H1 (cell line): ENCODE results near the gene ENO2. TPM values are rescaled to one million over a fixed set of nuclear protein-coding genes. Genes with fewer than 3 reads are reported as not detected.

Experiments
- CTCF ChIA-PET: fragments of 300-600 bp; sonication (Branson Sonifier 250); formaldehyde crosslinking; loops from one replicate; lab custom pipeline; 2021; ENCODE audit not compliant: partially characterized antibody; lab: Charles Lee
- POLR2A ChIA-PET: fragments of 300-600 bp; sonication (Branson Sonifier 250); formaldehyde crosslinking; loops from one replicate; lab custom pipeline; 2021; ENCODE audit warnings: inconsistent platforms; ENCODE audit not compliant: partially characterized antibody; lab: Charles Lee
- DNase-seq, 2 experiments: peaks; one replicate each; pipeline versions ENCODE4 v3.0.0 to v3.0.0-alpha.2; 2010 to 2022; ENCODE audit warnings: low spot score in 2 of 2, low read depth in 1 of 2, mixed read lengths in 1 of 2
- FAIRE-seq: peaks from 2 replicates; lab custom pipeline; 2011; peaks lifted over from hg19 to GRCh38; lab: Jason Lieb, UNC
- H2AFZ ChIP-seq: 2 replicates; pipeline ENCODE4 v1.8.1; 2012; ENCODE audit warnings: low read length, inconsistent platforms
- H2AK5ac ChIP-seq: 2 replicates; pipeline ENCODE4 v1.6.1; 2013; ENCODE audit warnings: low read depth, low read length
- H2BK120ac ChIP-seq: replicated peaks from 2 replicates; pipeline ENCODE3; 2013; ENCODE audit warnings: low read depth, low read length, inconsistent platforms
- H2BK12ac ChIP-seq: 2 replicates; pipeline ENCODE4 v1.6.1; 2013; ENCODE audit warnings: low read depth, low read length
- H2BK15ac ChIP-seq: 2 replicates; pipeline ENCODE4 v1.6.1; 2013; ENCODE audit warnings: low read length
- H2BK20ac ChIP-seq: 2 replicates; pipeline ENCODE4 v1.6.1; 2013; ENCODE audit warnings: low read length
- H2BK5ac ChIP-seq: 2 replicates; pipeline ENCODE4 v1.6.1; 2013; ENCODE audit warnings: low read depth, low read length
- H3K14ac ChIP-seq: 2 replicates; pipeline ENCODE4 v1.6.1; 2013; ENCODE audit warnings: inconsistent platforms; ENCODE audit not compliant: insufficient read length
- H3K18ac ChIP-seq: 2 replicates; pipeline ENCODE4 v1.6.1; 2013; ENCODE audit warnings: low read length; ENCODE audit errors: extremely low read depth
- H3K23ac ChIP-seq: 2 replicates; pipeline ENCODE4 v1.6.1; 2013; ENCODE audit warnings: inconsistent platforms; ENCODE audit not compliant: insufficient read length
- H3K23me2 ChIP-seq: 2 replicates; pipeline ENCODE4 v1.6.1; 2013; ENCODE audit warnings: low read depth, low read length
- H3K27ac ChIP-seq: 2 replicates; pipeline ENCODE4 v1.6.1; 2011; ENCODE audit warnings: low read depth, low read length, inconsistent platforms
- H3K27me3 ChIP-seq, 4 experiments: replicated peaks in 1 of 4; 1 replicate in 1 of 4; 2 replicates in 3 of 4; pipeline versions ENCODE4 v1.6.1 to v1.8.1; 2011 to 2013; ENCODE audit warnings: low read length in 3 of 4, mild to moderate bottlenecking in 3 of 4, inconsistent platforms in 2 of 4, mixed read lengths in 2 of 4, moderate library complexity in 1 of 4; ENCODE audit not compliant: control insufficient read depth in 3 of 4, insufficient read depth in 3 of 4; ENCODE audit errors: extremely low read depth in 1 of 4
- H3K36me3 ChIP-seq, 4 experiments: 2 replicates each; pipeline versions ENCODE4 v1.6.1 to v1.8.1; 2011 to 2013; ENCODE audit warnings: mild to moderate bottlenecking in 4 of 4, low read length in 3 of 4, moderate library complexity in 2 of 4, control low read depth in 1 of 4, inconsistent platforms in 1 of 4; ENCODE audit not compliant: insufficient read depth in 4 of 4, control insufficient read depth in 2 of 4
- H3K4ac ChIP-seq: replicated peaks from 2 replicates; pipeline ENCODE3; 2013; ENCODE audit warnings: low read length, low read depth, mixed read lengths, inconsistent platforms; ENCODE audit not compliant: insufficient read length
- H3K4me1 ChIP-seq, 4 experiments: replicated peaks in 1 of 4; 1 replicate in 1 of 4; 2 replicates in 3 of 4; pipeline versions ENCODE4 v1.6.1 to v1.8.1; 2011 to 2013; ENCODE audit warnings: low read length in 3 of 4, inconsistent platforms in 2 of 4, mixed read lengths in 1 of 4; ENCODE audit not compliant: insufficient read depth in 4 of 4, control insufficient read depth in 3 of 4
- H3K4me2 ChIP-seq, 2 experiments: 2 replicates each; pipeline versions ENCODE4 v1.6.1 to v1.8.1; 2011 to 2013; ENCODE audit warnings: low read depth in 2 of 2, low read length in 2 of 2, control low read depth in 1 of 2, inconsistent platforms in 1 of 2, mild to moderate bottlenecking in 1 of 2; ENCODE audit not compliant: insufficient read depth in 1 of 2
- H3K4me3 ChIP-seq, 4 experiments: fragments of 200-600, 300-600 bp in 1 of 4; sonication (generic), shearing (Covaris generic), sonication (Bioruptor Twin) in 1 of 4; 2 replicates each; pipeline versions ENCODE4 v1.5.1 to v1.8.1; 2011 to 2016; ENCODE audit warnings: low read length in 4 of 4, low read depth in 3 of 4, control low read depth in 2 of 4, inconsistent platforms in 2 of 4, mild to moderate bottlenecking in 2 of 4, mixed read lengths in 1 of 4, moderate library complexity in 1 of 4; ENCODE audit not compliant: insufficient read depth in 2 of 4; ENCODE audit errors: extremely low read depth in 1 of 4
- H3K56ac ChIP-seq: replicated peaks from 2 replicates; pipeline ENCODE3; 2013; ENCODE audit warnings: low read depth, mild to moderate bottlenecking, mixed read lengths, low read length, inconsistent platforms; ENCODE audit not compliant: insufficient read length
- H3K79me1 ChIP-seq: 2 replicates; pipeline ENCODE4 v1.6.1; 2013; ENCODE audit warnings: low read depth, low read length, control low read depth
- H3K79me2 ChIP-seq, 2 experiments: 2 replicates each; pipeline versions ENCODE4 v1.6.1 to v1.8.1; 2012 to 2013; ENCODE audit warnings: low read length in 2 of 2, mild to moderate bottlenecking in 2 of 2, inconsistent platforms in 1 of 2; ENCODE audit not compliant: insufficient read depth in 2 of 2, control insufficient read depth in 1 of 2
- H3K9ac ChIP-seq, 4 experiments: replicated peaks in 1 of 4; 1 replicate in 1 of 4; 2 replicates in 3 of 4; pipeline versions ENCODE4 v1.6.1 to v1.8.1; 2011 to 2013; ENCODE audit warnings: low read depth in 3 of 4, low read length in 3 of 4, control low read depth in 2 of 4, mild to moderate bottlenecking in 2 of 4, moderate library complexity in 2 of 4, inconsistent platforms in 1 of 4; ENCODE audit errors: extremely low read depth in 1 of 4
- H3K9me3 ChIP-seq, 2 experiments: 2 replicates each; pipeline versions ENCODE4 v1.6.1 to v1.8.1; 2012 to 2013; ENCODE audit warnings: mild to moderate bottlenecking in 2 of 2, moderate library complexity in 2 of 2, control low read depth in 1 of 2, inconsistent platforms in 1 of 2, low read depth in 1 of 2, low read length in 1 of 2, mixed read lengths in 1 of 2; ENCODE audit not compliant: insufficient read depth in 2 of 2
- H4K20me1 ChIP-seq, 2 experiments: replicated peaks in 1 of 2; 2 replicates each; pipeline versions ENCODE3 to v1.8.1; 2011 to 2013; ENCODE audit warnings: inconsistent platforms in 2 of 2, low read length in 2 of 2, mild to moderate bottlenecking in 1 of 2; ENCODE audit not compliant: insufficient read depth in 2 of 2, control insufficient read depth in 1 of 2
- H4K5ac ChIP-seq: 2 replicates; pipeline ENCODE4 v1.6.1; 2013; ENCODE audit warnings: low read length, low read depth, mixed read lengths, inconsistent platforms; ENCODE audit not compliant: insufficient read length
- H4K8ac ChIP-seq: 2 replicates; pipeline ENCODE4 v1.8.0; 2013; ENCODE audit warnings: mild to moderate bottlenecking, moderate library complexity, low read length, inconsistent platforms; ENCODE audit not compliant: insufficient read depth; ENCODE audit errors: extremely low read depth
- H4K91ac ChIP-seq: replicated peaks from 2 replicates; pipeline ENCODE3; 2013; ENCODE audit warnings: low read length, mixed read lengths, inconsistent platforms; ENCODE audit not compliant: insufficient read length
- BACH1 ChIP-seq: IDR thresholded peaks from 2 replicates; pipeline ENCODE4 v1.6.1; 2012; ENCODE audit warnings: low read length, improper control_type of control experiment
- BCL11A ChIP-seq, 2 experiments: IDR thresholded peaks; one replicate each; pipeline ENCODE4 v1.6.1; 2011; ENCODE audit warnings: low read depth in 2 of 2, low read length in 2 of 2, mild to moderate bottlenecking in 2 of 2
- CBX5 ChIP-seq: fragments of 300-800, 300-1000 bp; sonication (generic); IDR thresholded peaks from 2 replicates; pipeline ENCODE4 v1.7.1; 2016; ENCODE audit warnings: antibody characterized with exemption, low read length, low read depth
- CHD1 ChIP-seq: IDR thresholded peaks from 2 replicates; pipeline ENCODE4 v1.6.1; 2012; ENCODE audit warnings: low read depth, low read length, improper control_type of control experiment
- E2F6 ChIP-seq: IDR thresholded peaks from 2 replicates; pipeline ENCODE4 v1.6.1; 2012; ENCODE audit warnings: inconsistent platforms
- GABPA ChIP-seq: IDR thresholded peaks from 2 replicates; pipeline ENCODE4 v1.6.1; 2011; ENCODE audit warnings: mild to moderate bottlenecking, low read length, moderate library complexity, borderline replicate concordance; ENCODE audit not compliant: insufficient read depth
- HDAC6 ChIP-seq: IDR thresholded peaks from one replicate; pipeline ENCODE4 v1.7.1; 2012; ENCODE audit warnings: low read depth, mild to moderate bottlenecking, inconsistent platforms, low read length, moderate library complexity
- JUN ChIP-seq: IDR thresholded peaks from 2 replicates; pipeline ENCODE4 v1.6.1; 2011; ENCODE audit warnings: low read depth, mild to moderate bottlenecking, improper control_type of control experiment, low read length
- JUND ChIP-seq: IDR thresholded peaks from 2 replicates; pipeline ENCODE4 v1.6.1; 2011; ENCODE audit warnings: mild to moderate bottlenecking, improper control_type of control experiment, low read length
- NRF1 ChIP-seq: IDR thresholded peaks from 2 replicates; pipeline ENCODE4 v1.6.1; 2011; ENCODE audit warnings: mild to moderate bottlenecking, low read depth, low read length, improper control_type of control experiment
- POLR2AphosphoS5 ChIP-seq: IDR thresholded peaks from 2 replicates; pipeline ENCODE4 v1.6.1; 2011; ENCODE audit warnings: low read depth, low read length
- RXRA ChIP-seq: IDR thresholded peaks from 2 replicates; pipeline ENCODE4 v1.6.1; 2011; ENCODE audit warnings: low read depth, mild to moderate bottlenecking, low read length, moderate library complexity; ENCODE audit not compliant: insufficient read depth
- TAF1 ChIP-seq: IDR thresholded peaks from 2 replicates; pipeline ENCODE4 v1.6.1; 2011; ENCODE audit warnings: mild to moderate bottlenecking, low read depth, low read length
- WGBS, 2 experiments: shearing (Covaris generic) in 1 of 2; methylation state at CpG; one replicate each; pipeline versions ENCODE4 v1.1.6 to v1.1.7; 2013 to 2015; ENCODE audit warnings: low lambda C conversion rate in 2 of 2, mixed read lengths in 2 of 2, inconsistent platforms in 1 of 2, low coverage in 1 of 2, missing lambda C conversion rate in 1 of 2; ENCODE audit not compliant: insufficient replicate concordance in 2 of 2, insufficient coverage in 1 of 2, insufficient read length in 1 of 2; ENCODE audit errors: extremely low coverage in 1 of 2, missing lambda C conversion rate in 1 of 2; 5-methylcytosine and 5-hydroxymethylcytosine counted together
- polyA plus RNA-seq, 7 experiments: library from polyadenylated mRNA; depleted of rRNA in 3 of 7; stranded (reverse) in 5 of 7; unstranded in 2 of 7; fragments of >200 nt in 5 of 7; fragments of 200-250 nt in 2 of 7; gene quantifications; 1 replicate in 5 of 7; 2 replicates in 1 of 7; 4 replicates in 1 of 7; pipeline versions ENCODE4 v1.2.1 to v1.2.3, GENCODE V29; 2011 to 2013; ENCODE audit warnings: missing spikeins in 2 of 7, mixed read lengths in 2 of 7
- total RNA-seq: library from RNA; stranded (reverse); fragmentation: NEBNext Ultra II Directional; extraction: Animal tissue kit (Norgen Biotek cat#: 25700); gene quantifications from 2 replicates; pipeline ENCODE4 v1.2.1, GENCODE V29; 2021

Gene ENO2
- total and polyA plus RNA-seq, 2 of the 8 experiments (the other 6 are each of a cell fraction or from before 2014, with no cell fraction given): 92.4 to 102 TPM

- ChIA-PET CTCF (interaction anchor here (1.2 to 20.2 kb wide), 6 partner anchors 16 to 102 kb away, joined by 3 to 253 read pairs (median 25); partner anchors contain the start of genes ATN1, SPSB2 and TPI1), POLR2A (interaction anchor here (1.2 to 44.0 kb wide), 5 partner anchors 20 to 71 kb away, joined by 3 to 1596 read pairs (median 442); partner anchors contain the start of genes ATN1, EMG1, ENO2 and LRRC23)
- TF ChIP-seq RXRA (no peak), JUND (no peak), E2F6 (no peak), POLR2AphosphoS5 (no peak; the same call in none of the 2 replicates), HDAC6 (no peak), TAF1 (no peak), JUN (no peak), CHD1 (no peak), BACH1 (no peak), BCL11A (IDR thresholded peaks at IDR 0.05; ENCODE audit: low read depth in 2 of 2, low read length in 2 of 2) (no peak), NRF1 (no peak), CBX5 (no peak), GABPA (no peak)
- Histone ChIP-seq H3K36me3 (peaks cover 6 to 19% (median 9%) of the 10 kb centered on the region in 4 experiments; a peak in 7 of 8 replicates), H3K79me2 (no peaks in the 10 kb centered on the region), H2BK5ac (peak overlapping the region; percentile 13; the same call in 1 of the 2 replicates), H4K20me1 (peaks cover 2 to 5% of the 10 kb centered on the region in 2 experiments), H3K14ac (no peak overlapping the region), H3K18ac (no peak overlapping the region), H4K8ac (no peak overlapping the region), H4K91ac (no peak overlapping the region), H3K4me3 (no peak overlapping the region), H2BK15ac (no peak overlapping the region), H3K4me1 (peaks cover 6 to 22% (median 19%) of the 10 kb centered on the region in 4 experiments), H3K4ac (no peak overlapping the region), H4K5ac (no peak overlapping the region), H3K9me3 (no peaks in the 10 kb centered on the region), H2AK5ac (no peak overlapping the region), H3K9ac (no peak overlapping the region), H2BK120ac (no peak overlapping the region), H2BK20ac (no peak overlapping the region), H3K4me2 (no peak overlapping the region), H3K23ac (no peak overlapping the region), H2BK12ac (no peak overlapping the region; the same call in 1 of the 2 replicates), H3K56ac (no peak overlapping the region), H2AFZ (no peak overlapping the region), H3K79me1 (no peaks in the 10 kb centered on the region), H3K27ac (no peak overlapping the region), H3K27me3 (no peaks in the 10 kb centered on the region), H3K23me2 (peaks cover 9% of the 10 kb centered on the region; the same call in 1 of the 2 replicates)
- WGBS, 2 experiments: 90% methylated on average over 11 of the region's 12 CpGs; no CpG with 5 or more reads in 1 of the 2 experiments
- no peak for FAIRE-seq
- DNase-seq: no peak
Observed at GRCh38 chr12:6941267-6941666, 26.9 kb downstream of the ENO2 start.
